HepG2 (cell line): Measurements from ENCODE around the gene KCTD18. TPM values are rescaled to one million over a fixed set of nuclear protein-coding genes. Genes with fewer than 3 reads are reported as not detected.
A peak's percentile ranks its signal among the peaks of the same experiment; 100 is the strongest.

ENCODE experiments used
- DMTF1 ChIP-seq: sonication (generic); formaldehyde crosslinking; IDR thresholded peaks from 2 replicates; pipeline ENCODE4 v1.4.0; 2020; ENCODE audit warnings: mild to moderate bottlenecking, missing genetic modification reagents
- HNRNPLL ChIP-seq: fragments of 200-400 bp; formaldehyde crosslinking; IDR thresholded peaks from 2 replicates; pipeline ENCODE4 v1.6.1; 2017; ENCODE audit warnings: mild to moderate bottlenecking, low read depth, low read length; ENCODE audit not compliant: poor library complexity, severe bottlenecking
- HOXA9 ChIP-seq: sonication (generic); formaldehyde crosslinking; IDR thresholded peaks from 2 replicates; pipeline ENCODE4 v1.8.1; 2022; ENCODE audit warnings: missing genetic modification reagents, mild to moderate bottlenecking, moderate library complexity, borderline replicate concordance
- MEIS1 ChIP-seq: sonication (generic); formaldehyde crosslinking; IDR thresholded peaks from 2 replicates; pipeline ENCODE4 v1.9.0; 2021; ENCODE audit warnings: mild to moderate bottlenecking, missing genetic modification reagents, moderate library complexity, borderline replicate concordance
- NAIF1 ChIP-seq: sonication (generic); formaldehyde crosslinking; IDR thresholded peaks from 2 replicates; pipeline ENCODE4 v1.5.0; 2020; ENCODE audit warnings: mild to moderate bottlenecking, missing genetic modification reagents, borderline replicate concordance
- SNAI1 ChIP-seq: sonication (generic); formaldehyde crosslinking; IDR thresholded peaks from 2 replicates; pipeline ENCODE4 v1.5.0; 2020; ENCODE audit warnings: mild to moderate bottlenecking, missing genetic modification reagents, borderline replicate concordance
- ZC3H13 ChIP-seq: sonication (generic); formaldehyde crosslinking; IDR thresholded peaks from 2 replicates; pipeline ENCODE4 v1.8.1; 2023; ENCODE audit warnings: mild to moderate bottlenecking, missing genetic modification reagents, moderate library complexity
- ZNF138 ChIP-seq: sonication (generic); formaldehyde crosslinking; IDR thresholded peaks from 2 replicates; pipeline ENCODE4 v1.5.0; 2020; ENCODE audit warnings: mild to moderate bottlenecking, low read depth, missing genetic modification reagents
- ZNF430 ChIP-seq: sonication (generic); formaldehyde crosslinking; IDR thresholded peaks from 2 replicates; pipeline ENCODE4 v1.9.0; 2021; ENCODE audit warnings: mild to moderate bottlenecking, missing genetic modification reagents
- ZNF609 ChIP-seq: sonication (generic); formaldehyde crosslinking; IDR thresholded peaks from 2 replicates; pipeline ENCODE4 v1.4.0; 2020; ENCODE audit warnings: mild to moderate bottlenecking, missing genetic modification reagents, borderline replicate concordance
- ZNF775 ChIP-seq: sonication (generic); formaldehyde crosslinking; IDR thresholded peaks from 2 replicates; pipeline ENCODE4 v1.4.0; 2020; ENCODE audit warnings: missing genetic modification reagents, mild to moderate bottlenecking, moderate library complexity, borderline replicate concordance
- polyA plus RNA-seq, 8 experiments: library from polyadenylated mRNA; depleted of rRNA in 3 of 8; stranded (reverse) in 7 of 8; unstranded in 1 of 8; fragments of >200 nt; fragmentation: Illumina TruSeq in 4 of 8; extraction: Trizol in 4 of 8; gene quantifications; 2 replicates each; pipeline versions ENCODE4 v1.2.1 to v1.2.3, GENCODE V29; 2011 to 2016; ENCODE audit warnings: low read depth in 4 of 8, missing spikeins in 1 of 8, mixed read lengths in 1 of 8; ENCODE audit not compliant: insufficient read depth in 1 of 8
- total RNA-seq, 5 experiments: library from RNA; depleted of rRNA; stranded (reverse); fragments of >200 nt; fragmentation: Illumina TruSeq; extraction: Trizol; gene quantifications; 2 replicates each; pipeline ENCODE4 v1.2.3, GENCODE V29; 2016; ENCODE audit warnings: low read depth in 1 of 5

The KCTD18 gene
- total and polyA plus RNA-seq, 2 of the 13 experiments (the other 11 are each of a cell fraction or from before 2014, with no cell fraction given), result 2.2 to 7.1 TPM

- TF ChIP-seq HNRNPLL (no peak), DMTF1 (CRISPR knock-in tag) (0 out of 2 replicates have a peak, but pooled peaks have one; percentile 39), NAIF1 (CRISPR knock-in tag) (0 out of 2 replicates have a peak, but pooled peaks have one; percentile 12), ZC3H13 (CRISPR knock-in tag) (no peak; the same call in 1 of the 2 replicates), MEIS1 (CRISPR knock-in tag) (0 out of 2 replicates have a peak, but pooled peaks have one; percentile 34), SNAI1 (CRISPR knock-in tag) (peak; percentile 73; the same call in 1 of the 2 replicates), HOXA9 (CRISPR knock-in tag) (0 out of 2 replicates have a peak, but pooled peaks have one; percentile 15), ZNF138 (CRISPR knock-in tag) (0 out of 2 replicates have a peak, but pooled peaks have one; percentile 8), ZNF430 (CRISPR knock-in tag) (no peak), ZNF609 (CRISPR knock-in tag) (peak; percentile 45; the same call in 1 of the 2 replicates), ZNF775 (CRISPR knock-in tag) (peak; percentile 71; the same call in 1 of the 2 replicates)
These were observed 645 bp downstream of the KCTD18 start (continued) for GRCh38 chr2:200509235-200509611.
